NCI-H2227 treated with DMSO at 0.1 percent for 48 hours (cell line): Measurements from ENCODE around the gene FAM184B.

Experiments
- DNase-seq: peaks from one replicate; lab custom pipeline; 2025; lab: John Stamatoyannopoulos, UW

Gene FAM184B

GRCh38 chr4:17773135-17773698 lies 8.2 kb downstream of the FAM184B start:
- DNase-seq = no peak

GRCh38 chr4:17771284-17771908 lies 10.0 kb downstream of the FAM184B start:
- no peak for DNase-seq

GRCh38 chr4:17770845-17771244 lies 10.6 kb downstream of the FAM184B start:
- no peak for DNase-seq

- no peak for DNase-seq
Measured at GRCh38 chr4:17769406-17770174, 11.8 kb downstream of the FAM184B start.

GRCh38 chr4:17766826-17767458 lies 14.5 kb downstream of the FAM184B start:
- no peak for DNase-seq

- DNase-seq = no peak
Measured at GRCh38 chr4:17765514-17766286, 15.7 kb downstream of the FAM184B start.

GRCh38 chr4:17763931-17764330 lies 17.5 kb downstream of the FAM184B start:
- no peak for DNase-seq

- no peak for DNase-seq
Measured at GRCh38 chr4:17763416-17763815, 18.0 kb downstream of the FAM184B start.

GRCh38 chr4:17762726-17763125 lies 18.7 kb downstream of the FAM184B start:
- no peak for DNase-seq

GRCh38 chr4:17761062-17761461 lies 20.4 kb downstream of the FAM184B start:
- DNase-seq = no peak

- DNase-seq = no peak
Measured at GRCh38 chr4:17760626-17761025, 20.8 kb downstream of the FAM184B start.

GRCh38 chr4:17758485-17758884 lies 22.9 kb downstream of the FAM184B start:
- peak; percentile 71 for DNase-seq

- no peak for DNase-seq
Measured at GRCh38 chr4:17757621-17758020, 23.8 kb downstream of the FAM184B start.

- DNase-seq = no peak
Measured at GRCh38 chr4:17753646-17754045, 27.8 kb downstream of the FAM184B start.

- no peak for DNase-seq
Measured at GRCh38 chr4:17740702-17741101, 40.7 kb downstream of the FAM184B start.

GRCh38 chr4:17736484-17736883 lies 44.9 kb downstream of the FAM184B start:
- DNase-seq = no peak

GRCh38 chr4:17726911-17727310 lies 54.5 kb downstream of the FAM184B start:
- no peak for DNase-seq

- no peak for DNase-seq
Measured at GRCh38 chr4:17723648-17724047, 57.8 kb downstream of the FAM184B start.

GRCh38 chr4:17722356-17722700 lies 59.1 kb downstream of the FAM184B start:
- no peak for DNase-seq

GRCh38 chr4:17721496-17722355 lies 59.7 kb downstream of the FAM184B start:
- DNase-seq = no peak

- no peak for DNase-seq
Measured at GRCh38 chr4:17719106-17719505, 62.3 kb downstream of the FAM184B start.
